SH-SY5Y (cell line): ENCODE results near the gene DCP1A.

Source experiments
- GATA2 ChIP-seq: IDR thresholded peaks from 2 replicates; pipeline ENCODE4 v1.6.1; 2011; ENCODE audit warnings: mild to moderate bottlenecking, low read depth, low read length
- GATA3 ChIP-seq: IDR thresholded peaks from 2 replicates; pipeline ENCODE4 v1.6.1; 2011; ENCODE audit warnings: low read depth, mild to moderate bottlenecking, low read length, moderate library complexity

Gene DCP1A

GRCh38 chr3:53293867-53294266 is 53.5 kb downstream of the DCP1A start:
- TF ChIP-seq GATA2 = no peak
- no peak for TF ChIP-seq GATA3

- TF ChIP-seq GATA3 (no peak), GATA2 (no peak)
These were observed 59.1 kb downstream of the DCP1A start for GRCh38 chr3:53288214-53288613.

- TF ChIP-seq GATA2 = no peak
- no peak for TF ChIP-seq GATA3
These were observed 60.2 kb downstream of the DCP1A start for GRCh38 chr3:53287131-53287629.

- TF ChIP-seq GATA3 = no peak
- no peak for TF ChIP-seq GATA2
These were observed 60.6 kb downstream of the DCP1A start for GRCh38 chr3:53286727-53287126.

- TF ChIP-seq GATA2 (no peak), GATA3 (no peak)
These were observed 64.8 kb downstream of the DCP1A start for GRCh38 chr3:53282581-53282980.

- TF ChIP-seq GATA2 (no peak), GATA3 (no peak)
These were observed 68.7 kb downstream of the DCP1A start for GRCh38 chr3:53278667-53279066.

GRCh38 chr3:53274938-53275605 is 72.3 kb downstream of the DCP1A start:
- no peak for TF ChIP-seq GATA2
- TF ChIP-seq GATA3 = no peak

- no peak for TF ChIP-seq GATA2
- no peak for TF ChIP-seq GATA3
These were observed 74.1 kb downstream of the DCP1A start for GRCh38 chr3:53273146-53273670.

- TF ChIP-seq GATA2 (no peak), GATA3 (no peak)
These were observed 77.2 kb downstream of the DCP1A start for GRCh38 chr3:53269888-53270880.

GRCh38 chr3:53267766-53268165 is 79.6 kb downstream of the DCP1A start:
- TF ChIP-seq GATA2 (no peak), GATA3 (no peak)

- TF ChIP-seq GATA3 (no peak), GATA2 (no peak)
These were observed 82.6 kb downstream of the DCP1A start for GRCh38 chr3:53264718-53265117.

- TF ChIP-seq GATA3 (no peak), GATA2 (no peak)
These were observed 83.4 kb downstream of the DCP1A start for GRCh38 chr3:53263907-53264306.

GRCh38 chr3:53261712-53262111 is 85.6 kb downstream of the DCP1A start:
- no peak for TF ChIP-seq GATA2
- TF ChIP-seq GATA3 = no peak

- TF ChIP-seq GATA3 (no peak), GATA2 (no peak)
These were observed 87.0 kb downstream of the DCP1A start for GRCh38 chr3:53260286-53260785.
